GM18909 (cell line): Measurements from ENCODE around the gene SBF2.

ENCODE experiments used
- ATAC-seq: cut with Tn5 transposase; IDR thresholded peaks from one replicate; pipeline ENCODE4 v1.9.1; 2021; ENCODE audit warnings: mild to moderate bottlenecking; ENCODE audit not compliant: unreplicated experiment, poor library complexity

SBF2 gene

GRCh38 chr11:10293423-10294289 lies at the start of gene SBF2:
Gene SBF2, minus strand, starts transcription at chr11:10294219. Its CDS starts 150 bp downstream, at chr11:10294069.
- peak; percentile 50 for ATAC-seq

- no peak for ATAC-seq
Measured at GRCh38 chr11:10338287-10338686, 44.3 kb upstream of the SBF2 start.

DNA sequence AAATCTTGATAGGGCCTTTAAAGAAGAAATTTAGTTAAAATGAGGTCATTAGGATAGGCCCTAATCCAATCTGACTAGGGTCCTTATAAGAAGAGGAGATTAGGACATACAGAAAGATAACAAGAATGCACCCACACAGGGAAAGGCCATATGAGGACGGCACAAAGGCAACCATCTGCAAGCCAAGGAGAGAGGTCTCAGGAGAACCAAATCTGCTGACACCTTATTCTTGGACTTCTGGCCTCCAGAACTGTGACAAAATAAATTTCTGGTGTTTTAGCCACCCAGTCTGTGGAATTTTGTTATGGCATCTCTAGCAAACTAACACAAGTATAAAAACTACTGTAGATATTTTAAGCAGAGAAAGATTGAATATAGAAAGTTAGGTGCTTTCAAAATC lies 39.5 kb upstream of the SBF2 start:
- no peak for ATAC-seq

- ATAC-seq, result no peak
Measured at GRCh38 chr11:10331548-10332289, 37.7 kb upstream of the SBF2 start.

- ATAC-seq, result no peak
Measured at GRCh38 chr11:10329935-10330334, 35.9 kb upstream of the SBF2 start.

DNA sequence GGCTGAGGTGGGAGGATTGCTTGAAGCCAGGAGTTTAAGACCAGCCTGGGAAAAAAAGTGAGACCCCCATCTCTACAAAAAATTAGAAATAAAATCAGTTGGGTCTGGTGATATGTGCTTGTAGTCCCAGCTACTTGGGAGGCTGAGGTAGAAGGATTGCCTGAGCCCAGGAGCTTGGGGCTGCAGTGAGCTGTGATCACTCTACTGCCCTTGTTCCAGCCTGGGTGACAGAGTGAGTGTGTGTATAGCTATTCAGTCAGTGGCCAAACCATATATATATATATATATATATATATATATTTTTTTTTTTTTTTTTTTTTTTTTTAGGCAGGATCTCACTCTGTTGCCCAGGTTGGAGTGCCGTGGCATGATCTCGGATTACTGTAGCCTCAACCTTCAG lies 35.3 kb upstream of the SBF2 start:
- ATAC-seq, result no peak

- no peak for ATAC-seq
Measured at GRCh38 chr11:10328314-10329098, 34.5 kb upstream of the SBF2 start.

- ATAC-seq, result no peak
Measured at GRCh38 chr11:10327254-10327653, 33.2 kb upstream of the SBF2 start.

GRCh38 chr11:10326012-10326964 lies 32.3 kb upstream of the SBF2 start:
- no peak for ATAC-seq

- no peak for ATAC-seq
Measured at GRCh38 chr11:10325277-10326011, 31.4 kb upstream of the SBF2 start.

DNA sequence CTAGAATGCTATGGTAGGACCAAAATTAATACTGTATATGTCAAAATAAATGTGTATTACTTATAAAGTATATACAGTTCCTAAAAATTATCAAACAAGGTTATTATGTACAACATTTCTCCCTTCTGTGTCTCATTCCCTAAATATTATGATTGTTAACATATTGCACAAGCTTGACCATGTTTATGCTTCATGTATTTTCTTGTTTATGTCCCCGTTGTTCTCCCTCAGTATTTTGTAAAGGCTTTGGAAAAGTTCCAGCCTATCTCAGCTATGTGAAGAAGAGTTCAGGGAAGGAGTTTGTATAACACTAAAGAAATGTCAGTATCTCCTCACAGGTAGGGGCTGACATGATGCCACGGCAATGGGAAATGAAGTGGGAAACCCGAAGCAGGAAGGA lies 30.5 kb upstream of the SBF2 start:
- ATAC-seq, result no peak

DNA sequence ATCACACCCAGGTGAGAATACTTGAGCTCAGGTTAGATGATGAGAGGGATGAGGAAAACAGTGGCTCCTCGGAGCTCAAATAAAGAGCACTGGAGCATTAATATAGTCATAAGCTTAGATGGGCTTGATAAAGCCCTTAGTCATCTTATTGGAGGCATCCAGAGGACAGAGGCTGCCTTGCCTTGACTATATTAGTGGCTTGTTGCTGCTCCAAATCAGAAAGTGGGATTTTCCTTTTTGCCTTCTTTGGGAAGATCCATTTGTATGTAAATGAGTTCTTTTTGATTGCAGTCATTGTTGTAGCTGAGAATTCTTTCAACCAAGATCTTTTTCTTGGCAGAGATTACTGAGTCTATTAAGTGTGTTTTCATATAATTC lies 29.8 kb upstream of the SBF2 start:
- no peak for ATAC-seq

DNA sequence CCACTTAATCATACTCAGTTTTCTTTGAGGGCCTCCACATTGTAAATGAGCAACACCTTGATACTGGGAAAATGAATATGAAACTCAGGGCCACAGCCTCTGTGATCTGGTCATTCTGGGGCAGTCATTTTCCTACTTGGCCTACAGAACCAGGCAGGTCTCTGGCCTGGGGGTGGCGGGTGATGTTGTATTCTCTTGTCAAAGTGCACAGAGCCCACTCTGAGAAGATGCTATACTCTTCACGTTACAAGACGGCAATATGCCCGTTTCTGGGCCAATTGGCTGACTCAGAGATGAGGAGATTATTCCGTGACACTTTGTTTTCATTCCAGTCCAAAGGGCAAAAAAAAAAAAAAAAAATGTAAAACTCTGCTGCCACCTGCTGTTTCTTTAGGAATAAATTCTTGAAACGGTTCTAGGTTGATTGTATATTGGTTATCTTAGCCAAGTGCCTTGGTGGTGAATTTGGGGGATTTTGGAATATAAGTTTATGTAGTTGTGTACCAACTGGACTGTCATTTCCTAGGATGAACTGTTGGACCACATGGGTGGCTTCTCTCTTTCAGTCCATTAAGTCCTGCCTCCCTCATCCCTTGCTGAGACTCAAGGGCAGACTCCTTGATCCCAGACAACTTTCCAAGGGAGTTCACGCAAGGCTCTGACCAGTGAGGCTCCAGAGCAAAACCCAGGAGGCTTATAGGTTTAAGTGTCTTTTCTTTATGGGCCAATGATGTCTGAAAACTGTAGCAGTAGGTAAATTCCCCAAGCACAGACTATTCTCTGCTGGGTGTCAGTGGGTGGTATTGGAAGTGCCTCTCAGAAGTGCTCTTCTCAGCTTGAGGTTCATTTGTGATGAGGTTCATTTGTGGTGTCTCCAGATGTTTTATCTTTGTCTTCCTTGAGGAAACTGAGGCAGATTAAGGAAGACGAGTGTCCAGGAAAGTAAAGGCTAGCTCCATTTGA lies 29.1 kb upstream of the SBF2 start:
- ATAC-seq, result no peak

- no peak for ATAC-seq
Measured at GRCh38 chr11:10322401-10322800, 28.4 kb upstream of the SBF2 start.

DNA sequence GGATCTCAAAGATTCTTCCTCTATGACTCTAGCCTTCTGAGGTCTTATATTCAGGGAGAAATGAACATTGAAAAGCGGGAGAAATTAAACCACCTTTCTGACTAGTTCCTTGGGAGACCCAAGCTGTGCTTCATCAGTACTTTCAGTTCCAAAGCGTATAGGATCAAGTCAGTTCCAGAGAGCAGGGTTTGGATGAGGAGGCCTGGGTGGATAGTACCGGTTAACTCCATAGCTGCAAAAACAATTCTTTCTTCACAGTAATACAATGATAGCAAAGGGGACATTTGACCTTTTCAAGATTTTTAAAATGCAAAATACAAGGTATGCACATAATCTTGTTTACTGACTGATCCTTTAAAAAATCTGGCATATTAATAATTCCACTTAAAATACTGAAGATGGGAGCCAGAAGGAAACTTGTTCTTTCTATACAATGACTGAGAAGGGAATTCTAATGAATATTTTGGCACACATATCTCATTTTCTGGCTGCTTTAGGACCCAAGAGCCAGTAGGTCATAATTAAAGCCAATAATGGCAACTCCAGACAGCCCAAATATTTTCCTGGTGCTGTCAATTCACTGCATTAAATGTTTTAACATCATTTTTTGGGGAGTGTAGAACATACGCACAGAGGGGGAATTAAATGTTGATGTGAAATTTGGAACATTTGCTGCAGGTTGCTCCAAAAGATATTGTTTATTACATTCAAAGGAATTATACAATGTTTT lies 26.9 kb upstream of the SBF2 start:
- ATAC-seq, result no peak

DNA sequence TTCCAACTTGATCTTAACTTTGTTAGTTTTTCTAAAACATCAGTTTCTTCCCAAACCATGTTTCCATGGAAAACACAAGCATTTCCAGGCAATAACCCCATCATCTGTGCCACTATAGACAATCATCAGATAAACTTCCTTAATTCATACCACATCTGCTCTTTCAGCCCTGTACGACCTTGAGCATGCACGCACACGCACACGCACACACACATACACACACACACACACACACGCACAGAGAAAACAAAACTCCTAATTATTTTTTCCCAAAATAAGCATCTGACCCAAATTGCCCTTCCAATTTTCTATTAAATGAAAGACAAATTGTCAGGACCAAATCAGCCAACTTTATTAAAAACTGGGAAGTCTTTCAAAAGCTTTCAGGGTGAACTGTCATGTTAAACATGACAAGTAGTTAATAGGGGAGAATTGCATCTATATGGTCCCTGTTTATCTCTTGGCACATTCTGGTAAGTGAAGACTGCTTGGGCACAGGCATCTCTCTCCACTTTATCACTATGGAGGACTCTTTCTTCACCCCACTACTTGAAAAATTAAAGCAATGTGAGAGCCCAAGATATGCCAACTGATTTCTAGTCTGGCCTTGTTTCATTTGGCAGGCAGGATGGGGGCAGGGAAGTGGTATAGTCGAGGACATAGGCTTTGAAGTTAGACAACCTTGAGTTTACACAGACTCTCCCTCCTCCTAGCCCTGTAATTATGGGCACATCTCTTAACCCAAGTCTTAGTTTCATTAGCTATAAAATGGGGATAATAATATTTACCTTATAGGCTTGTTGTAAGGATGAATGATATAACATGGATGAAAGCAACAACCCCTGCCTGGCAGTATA lies 25.9 kb upstream of the SBF2 start:
- ATAC-seq, result no peak

DNA sequence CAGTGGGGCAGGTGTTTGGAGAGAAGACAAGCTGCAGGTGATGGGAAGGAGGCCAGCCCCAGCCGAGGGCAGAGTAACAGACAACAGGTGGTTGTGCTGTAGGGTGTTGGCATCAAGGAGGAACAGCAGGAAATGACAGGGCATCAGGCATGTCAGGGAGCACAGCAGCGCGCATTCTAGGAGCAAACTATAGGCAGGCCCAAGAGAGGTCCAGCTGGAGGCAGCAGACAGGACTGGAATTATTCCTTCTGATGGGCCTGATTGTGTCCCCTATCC lies 24.4 kb upstream of the SBF2 start:
- ATAC-seq, result no peak
